ES-I3 (cell line): ENCODE results near the gene ISG20.
A peak's percentile ranks its signal among the peaks of the same experiment; 100 is the strongest.

Experiments used
- H3K36me3 ChIP-seq: 2 replicates; pipeline ENCODE4 v1.6.1; 2013; ENCODE audit warnings: mild to moderate bottlenecking, low read length, control low read depth, moderate library complexity; ENCODE audit not compliant: insufficient read depth
- H3K4me1 ChIP-seq: 2 replicates; pipeline ENCODE4 v1.6.1; 2013; ENCODE audit warnings: mild to moderate bottlenecking, control low read depth, low read length; ENCODE audit not compliant: insufficient read depth
- H3K9ac ChIP-seq: 2 replicates; pipeline ENCODE4 v1.6.1; 2013; ENCODE audit warnings: low read depth, mild to moderate bottlenecking, low read length, moderate library complexity
- H3K9me3 ChIP-seq: 2 replicates; pipeline ENCODE4 v1.6.1; 2013; ENCODE audit warnings: mild to moderate bottlenecking, low read length, moderate library complexity; ENCODE audit not compliant: control insufficient read depth, insufficient read depth

Gene ISG20

DNA sequence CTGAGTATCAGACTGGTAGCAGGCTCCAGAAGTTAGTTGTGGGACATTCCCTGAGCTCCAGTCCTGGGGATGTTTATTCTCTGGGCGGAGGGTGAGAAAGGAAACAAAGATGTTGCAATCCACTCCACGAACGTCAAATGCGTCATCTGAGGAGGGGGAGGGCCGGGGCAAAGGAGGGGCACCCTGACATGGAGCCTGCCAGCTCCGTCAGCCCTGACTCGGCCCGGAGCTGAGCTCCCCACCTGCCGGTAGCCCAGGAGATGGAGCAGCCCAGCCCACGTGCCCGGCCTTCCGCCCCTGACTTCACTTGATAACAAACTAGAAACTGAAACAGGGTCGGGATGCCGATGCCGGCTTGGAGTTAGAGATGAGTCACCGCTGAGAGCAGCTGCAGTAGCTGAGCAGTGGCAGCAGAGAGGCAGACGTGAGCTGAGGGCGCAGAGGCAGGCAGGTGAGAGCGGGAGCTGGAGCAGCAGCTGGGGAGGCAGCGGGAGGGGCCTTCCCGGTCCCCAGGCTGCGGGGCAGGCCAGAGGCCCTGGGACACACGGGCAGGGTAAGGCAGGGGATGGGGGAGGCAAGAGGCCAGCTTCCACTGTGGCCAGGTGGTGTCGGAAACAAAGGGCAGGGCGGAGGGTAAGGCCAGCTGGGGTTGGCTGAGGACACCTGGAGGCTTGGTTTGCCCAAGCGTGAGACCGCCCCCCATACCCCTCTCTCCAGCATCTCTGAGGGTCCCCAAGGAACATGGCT, at the start of gene ISG20:
Gene ISG20, plus strand, starts transcription at position 391 of the 747 bp plus-strand sequence. Its CDS starts 351 bp downstream, at position 742.
- peaks cover 45% of the 10 kb centered on the region for H3K4me1 ChIP-seq
- no peaks in the 10 kb centered on the region for H3K36me3 ChIP-seq
- H3K9me3 ChIP-seq, result no peaks in the 10 kb centered on the region
- H3K9ac ChIP-seq, result peak within 1 kb of the TSS; percentile 36

DNA sequence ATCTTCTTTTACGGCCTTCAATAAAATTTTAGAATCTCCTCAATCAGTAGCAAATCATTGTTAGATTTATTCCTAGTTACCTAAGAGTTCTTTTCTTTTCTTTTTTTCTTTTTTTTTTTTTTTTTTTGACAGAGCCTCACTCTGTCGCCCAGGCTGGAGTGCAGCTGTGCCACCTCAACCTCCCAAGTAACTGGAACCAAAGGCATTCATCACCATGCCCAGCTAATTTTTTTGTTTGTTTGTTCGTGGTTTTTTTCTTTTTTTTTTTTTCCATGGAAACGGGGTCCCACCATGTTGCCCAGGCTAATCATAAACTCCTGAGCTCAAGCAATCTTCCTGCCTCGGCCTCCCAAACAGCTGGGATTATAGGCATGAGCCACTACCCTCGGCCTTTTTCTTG, 48.1 kb upstream of the ISG20 start:
- Histone ChIP-seq H3K4me1 (no peaks in the 10 kb centered on the region), H3K36me3 (no peaks in the 10 kb centered on the region), H3K9ac (no peak overlapping the region), H3K9me3 (no peaks in the 10 kb centered on the region)

DNA sequence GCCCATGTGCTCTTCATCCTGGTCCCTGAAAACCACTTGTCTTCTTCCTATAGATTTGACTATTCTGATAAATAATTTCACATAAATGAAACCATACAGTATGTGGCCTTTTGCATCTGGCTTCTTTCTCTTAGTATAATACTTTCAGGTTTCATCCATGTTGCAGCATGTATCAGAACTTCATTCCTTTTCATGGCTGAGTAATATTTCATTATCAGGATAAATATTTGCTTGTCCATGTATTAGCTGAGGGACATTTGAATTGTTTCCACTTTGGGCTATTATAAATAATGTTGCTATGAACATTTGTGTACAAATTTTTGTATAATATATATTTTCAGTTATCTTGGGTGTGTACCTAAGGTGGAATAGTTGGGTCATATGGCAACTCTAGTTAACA, 47.4 kb upstream of the ISG20 start:
- H3K9me3 ChIP-seq, result no peaks in the 10 kb centered on the region
- H3K4me1 ChIP-seq, result no peaks in the 10 kb centered on the region
- H3K36me3 ChIP-seq, result no peaks in the 10 kb centered on the region
- H3K9ac ChIP-seq, result no peak overlapping the region

DNA sequence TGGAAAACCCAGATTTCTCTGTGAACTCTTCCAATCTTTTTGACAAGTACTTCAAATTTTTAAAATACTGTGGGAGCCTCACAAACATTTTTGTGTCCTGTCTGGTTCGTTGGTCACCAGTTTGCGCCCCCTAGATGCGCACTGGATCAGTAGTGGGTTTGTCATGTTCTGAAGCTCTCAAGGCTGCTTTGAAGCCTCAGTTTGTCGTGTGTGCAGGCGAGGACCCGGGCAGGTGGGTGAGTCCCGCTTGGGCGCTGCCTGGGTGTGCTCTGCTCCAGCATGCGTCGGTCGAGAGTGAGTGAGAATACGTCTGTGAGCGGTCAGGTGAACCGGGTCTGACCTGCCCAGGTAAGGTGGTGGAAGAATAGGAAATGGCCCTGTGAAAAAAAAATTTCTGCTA, 34.9 kb upstream of the ISG20 start:
- Histone ChIP-seq H3K4me1 (peaks cover 25% of the 10 kb centered on the region), H3K9me3 (no peaks in the 10 kb centered on the region), H3K9ac (peak overlapping the region; percentile 36; the same call in 1 of the 2 replicates), H3K36me3 (no peaks in the 10 kb centered on the region)

DNA sequence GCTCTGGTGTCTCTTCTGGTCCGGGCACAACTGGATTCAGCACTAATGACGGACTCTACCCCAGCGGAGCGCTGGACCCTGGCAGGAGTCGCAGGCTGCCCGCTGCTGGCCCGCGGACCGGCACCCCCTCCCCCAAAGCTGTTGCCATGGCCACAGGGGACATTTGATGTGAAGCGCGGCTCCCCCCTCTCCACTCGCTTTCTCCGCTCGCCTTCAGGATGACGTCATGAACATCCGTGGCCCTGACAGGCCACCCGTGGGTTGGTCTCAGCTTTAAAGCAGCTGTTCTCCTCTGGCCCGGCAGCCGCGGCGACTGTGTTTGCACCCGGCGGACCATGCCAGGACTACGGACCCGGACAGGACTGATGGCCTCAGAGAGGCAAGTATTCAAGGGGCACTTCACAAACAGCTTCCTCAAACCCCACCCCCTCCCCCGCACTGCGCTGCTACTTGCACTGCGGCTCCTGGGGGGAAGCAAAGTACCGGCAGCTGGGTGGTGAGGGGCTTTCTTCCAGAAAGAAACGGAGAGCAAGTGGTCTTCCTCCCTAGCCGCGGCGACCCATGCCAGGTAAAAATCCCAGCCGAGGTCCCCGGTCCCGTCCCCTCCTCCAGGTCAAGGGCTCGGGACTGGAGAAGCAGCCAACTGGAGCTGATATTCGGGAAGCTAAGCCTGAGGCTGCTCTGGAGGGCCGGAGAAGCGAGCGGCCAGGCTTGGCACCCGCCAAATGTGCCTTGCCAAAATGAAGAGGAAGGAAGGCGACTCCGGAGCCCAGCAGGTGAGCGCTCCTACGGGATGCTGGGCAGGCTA, 34.2 kb upstream of the ISG20 start:
- peaks cover 30% of the 10 kb centered on the region for H3K4me1 ChIP-seq
- peak overlapping the region; percentile 36; the same call in 1 of the 2 replicates for H3K9ac ChIP-seq

DNA sequence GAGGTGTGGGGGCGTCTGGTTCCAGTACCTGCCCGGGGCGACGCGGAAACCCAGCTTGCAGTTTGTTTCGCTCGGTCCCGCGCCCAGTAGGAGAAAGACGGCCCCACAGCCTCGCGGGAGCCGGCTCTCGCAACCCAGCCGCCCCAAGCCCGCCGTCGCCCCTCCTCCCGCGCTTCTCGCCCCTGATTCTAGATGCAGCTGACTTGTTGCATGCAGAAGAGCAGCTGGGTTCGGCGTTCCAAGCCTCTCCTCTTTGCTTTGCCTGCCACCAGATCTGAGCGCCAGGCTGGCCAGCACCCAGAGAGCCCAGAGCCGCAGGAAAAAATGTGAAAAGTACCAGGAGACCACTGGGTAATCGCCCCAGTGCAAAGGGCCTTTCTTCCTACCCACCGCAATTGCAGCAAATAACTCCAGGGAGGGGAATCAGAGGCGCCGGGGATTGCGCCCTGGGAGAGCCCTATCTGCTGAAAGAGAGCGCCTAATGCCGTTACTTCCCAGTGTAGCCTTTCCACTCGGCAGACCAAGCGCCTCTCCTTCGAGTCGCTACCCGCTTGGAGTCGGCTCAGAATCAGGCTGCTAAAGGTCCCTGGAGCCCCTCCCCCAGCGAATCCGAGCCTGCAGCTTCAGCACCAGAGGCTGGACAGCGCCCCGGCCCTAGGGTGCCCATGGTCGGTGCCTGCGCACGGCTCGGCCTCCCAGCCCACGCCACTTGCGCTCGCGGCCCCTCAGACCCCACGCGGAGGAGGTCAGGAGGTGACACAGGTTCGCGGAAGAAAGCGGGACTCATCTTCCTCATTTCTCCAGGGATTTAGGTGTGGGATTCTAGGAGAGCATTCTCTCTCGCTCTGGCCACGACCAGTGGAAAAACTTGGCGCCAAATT, 33.4 kb upstream of the ISG20 start:
- Histone ChIP-seq H3K36me3 (no peaks in the 10 kb centered on the region), H3K9me3 (no peaks in the 10 kb centered on the region), H3K4me1 (peaks cover 39% of the 10 kb centered on the region), H3K9ac (peak overlapping the region; percentile 36; the same call in 1 of the 2 replicates)

More for the DNA sequence above, 34.2 kb upstream of the ISG20 start:
- Histone ChIP-seq H3K9me3 (no peaks in the 10 kb centered on the region), H3K36me3 (no peaks in the 10 kb centered on the region)

DNA sequence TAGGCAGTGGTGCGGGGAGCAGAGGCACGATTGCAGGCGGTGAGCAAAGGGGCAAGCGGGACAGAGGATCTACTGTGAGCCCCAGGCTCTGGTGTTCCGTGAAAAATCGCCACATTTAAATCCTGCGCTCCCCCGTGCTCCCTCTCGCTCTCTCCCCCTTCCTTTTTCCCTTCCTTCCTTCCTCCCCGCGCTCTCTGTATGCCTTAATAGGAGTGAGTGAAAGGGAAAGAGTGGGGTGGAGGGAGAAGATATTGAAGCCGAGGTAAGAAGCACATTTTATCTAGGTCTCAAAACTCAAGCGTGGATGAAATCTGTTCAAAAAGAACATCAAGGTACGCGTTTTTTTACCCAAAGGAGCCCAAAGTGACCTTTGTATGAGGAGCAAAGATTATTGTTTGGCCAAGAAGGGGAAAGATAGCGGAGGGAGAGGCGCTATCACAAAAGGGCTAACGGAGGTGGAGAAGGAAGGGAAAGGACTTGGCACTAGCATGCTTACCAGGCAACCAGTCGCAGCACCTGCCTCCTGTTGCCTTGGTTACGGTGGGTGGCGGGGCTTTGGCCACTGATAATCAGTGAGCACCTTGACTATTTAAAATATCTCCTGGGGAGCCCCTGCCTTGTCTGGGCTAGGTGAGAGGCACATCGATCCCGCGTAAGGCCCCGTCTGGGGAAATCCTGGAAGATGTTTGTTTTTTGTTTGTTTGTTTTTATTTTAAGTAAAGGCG, 32.6 kb upstream of the ISG20 start:
- peak overlapping the region; percentile 34; the same call in 1 of the 2 replicates for H3K9ac ChIP-seq
- H3K9me3 ChIP-seq, result no peaks in the 10 kb centered on the region
- H3K36me3 ChIP-seq, result no peaks in the 10 kb centered on the region
- peaks cover 47% of the 10 kb centered on the region for H3K4me1 ChIP-seq

DNA sequence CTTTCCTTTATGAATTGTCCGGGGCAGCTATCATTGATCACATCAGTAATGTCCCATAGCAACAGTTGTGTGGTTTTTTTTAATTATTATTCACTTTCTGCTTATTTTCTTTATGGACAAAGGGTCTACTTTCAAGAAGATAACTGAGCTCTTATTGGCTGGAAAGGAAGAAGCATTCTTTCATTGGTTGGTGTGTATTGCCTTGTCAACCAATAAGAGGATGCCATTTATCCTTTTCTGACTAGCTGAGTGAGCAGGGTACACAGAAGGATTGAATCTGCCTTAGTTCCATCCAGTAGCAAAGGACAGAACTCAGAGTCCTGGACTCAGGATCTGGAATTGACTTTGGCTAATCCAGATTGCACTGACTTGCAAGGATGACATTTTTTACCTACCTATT, 30.9 kb upstream of the ISG20 start:
- Histone ChIP-seq H3K4me1 (peaks cover 58% of the 10 kb centered on the region), H3K9me3 (no peaks in the 10 kb centered on the region), H3K9ac (no peak overlapping the region), H3K36me3 (no peaks in the 10 kb centered on the region)

DNA sequence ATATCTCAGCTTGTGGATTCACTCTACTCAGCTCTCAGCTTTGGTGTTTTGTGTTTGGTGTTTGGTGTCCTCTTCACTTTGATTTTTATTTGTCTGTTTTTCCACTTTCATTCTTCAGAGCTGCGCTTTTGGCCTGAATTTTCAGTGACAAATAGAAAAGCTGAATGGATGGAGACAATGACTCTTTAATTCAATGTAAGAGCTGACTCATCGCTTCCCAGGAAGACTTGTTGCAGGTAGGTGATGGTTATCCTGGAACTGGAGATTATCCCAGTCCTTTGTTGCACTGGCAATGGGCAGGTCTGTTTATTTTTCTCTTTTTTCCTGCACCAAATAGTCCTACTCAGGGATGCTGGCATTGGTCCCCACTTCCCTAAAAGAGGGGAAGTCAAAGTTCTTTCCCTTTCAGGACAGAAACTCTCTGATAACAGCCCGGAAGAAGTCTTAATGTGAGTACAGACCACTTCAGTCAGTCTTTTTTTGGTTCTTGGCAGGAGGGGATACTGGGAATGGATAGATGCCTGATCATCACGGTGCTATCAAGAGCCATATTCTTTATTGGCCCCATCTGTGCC, 30.1 kb upstream of the ISG20 start:
- no peak overlapping the region for H3K9ac ChIP-seq
- H3K36me3 ChIP-seq, result no peaks in the 10 kb centered on the region
- no peaks in the 10 kb centered on the region for H3K9me3 ChIP-seq
- H3K4me1 ChIP-seq, result peaks cover 62% of the 10 kb centered on the region

DNA sequence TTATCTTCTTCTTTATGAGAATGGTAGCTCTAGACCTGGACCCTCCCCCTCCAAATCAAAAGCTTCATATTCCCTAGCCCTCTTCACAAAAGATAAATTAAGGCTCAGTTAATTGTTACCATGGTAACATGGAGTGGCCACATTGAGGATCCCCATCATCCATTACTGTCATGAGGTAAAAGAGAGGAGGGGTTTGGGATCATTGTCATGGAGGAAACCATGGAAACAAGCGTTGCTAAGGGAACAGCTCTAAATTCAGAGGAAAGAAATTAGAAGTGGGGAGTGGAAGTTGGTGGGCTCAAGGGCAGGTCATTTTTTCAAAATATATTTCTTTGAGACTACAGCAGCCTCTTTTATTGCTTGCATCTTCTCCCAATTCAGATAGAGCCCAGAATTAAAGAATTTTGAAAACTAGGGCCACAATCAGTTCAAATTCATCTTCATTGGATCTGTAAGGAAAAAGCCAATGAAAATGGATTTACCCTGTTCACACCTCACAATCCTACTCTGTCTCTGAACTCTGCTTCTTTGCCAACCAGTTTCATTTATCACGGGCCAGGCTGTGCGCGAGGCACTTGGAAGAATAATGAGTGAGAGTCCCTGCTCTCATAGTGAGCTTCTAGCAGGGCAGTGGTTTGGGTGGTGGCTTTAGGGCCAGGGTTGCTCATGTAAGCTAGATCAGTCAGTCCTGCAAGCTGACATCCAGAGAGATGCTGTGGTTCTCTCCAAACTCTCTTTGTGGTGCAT, 29.3 kb upstream of the ISG20 start:
- Histone ChIP-seq H3K9ac (no peak overlapping the region), H3K4me1 (peaks cover 64% of the 10 kb centered on the region), H3K36me3 (no peaks in the 10 kb centered on the region), H3K9me3 (no peaks in the 10 kb centered on the region)

DNA sequence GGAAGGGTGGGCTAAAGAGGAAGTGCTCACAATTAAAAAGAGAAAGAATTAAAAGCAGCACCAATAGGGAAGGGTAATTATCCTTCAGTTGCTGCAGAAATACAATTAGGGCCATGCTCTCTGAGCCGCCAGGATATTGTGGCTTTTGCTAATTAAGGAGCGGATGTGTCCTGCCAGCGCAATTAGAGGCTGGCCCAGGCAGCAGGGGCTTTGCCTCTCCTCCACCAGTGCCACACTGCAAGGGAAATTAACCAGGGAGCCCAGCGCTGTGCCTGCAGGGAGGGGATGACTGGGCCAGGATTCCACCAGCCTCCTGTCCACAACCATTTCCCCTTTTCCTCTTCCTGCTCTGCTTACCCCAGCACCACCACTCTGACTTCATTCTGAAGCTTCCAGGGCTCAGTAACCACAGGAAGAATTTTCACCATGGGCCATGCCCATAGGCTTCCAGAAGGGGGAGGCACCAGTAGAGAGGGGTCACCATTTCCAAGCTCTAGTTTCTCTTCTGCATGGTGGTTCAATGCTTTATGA, 28.1 kb upstream of the ISG20 start:
- Histone ChIP-seq H3K4me1 (peaks cover 70% of the 10 kb centered on the region), H3K9me3 (no peaks in the 10 kb centered on the region), H3K36me3 (no peaks in the 10 kb centered on the region), H3K9ac (no peak overlapping the region)

DNA sequence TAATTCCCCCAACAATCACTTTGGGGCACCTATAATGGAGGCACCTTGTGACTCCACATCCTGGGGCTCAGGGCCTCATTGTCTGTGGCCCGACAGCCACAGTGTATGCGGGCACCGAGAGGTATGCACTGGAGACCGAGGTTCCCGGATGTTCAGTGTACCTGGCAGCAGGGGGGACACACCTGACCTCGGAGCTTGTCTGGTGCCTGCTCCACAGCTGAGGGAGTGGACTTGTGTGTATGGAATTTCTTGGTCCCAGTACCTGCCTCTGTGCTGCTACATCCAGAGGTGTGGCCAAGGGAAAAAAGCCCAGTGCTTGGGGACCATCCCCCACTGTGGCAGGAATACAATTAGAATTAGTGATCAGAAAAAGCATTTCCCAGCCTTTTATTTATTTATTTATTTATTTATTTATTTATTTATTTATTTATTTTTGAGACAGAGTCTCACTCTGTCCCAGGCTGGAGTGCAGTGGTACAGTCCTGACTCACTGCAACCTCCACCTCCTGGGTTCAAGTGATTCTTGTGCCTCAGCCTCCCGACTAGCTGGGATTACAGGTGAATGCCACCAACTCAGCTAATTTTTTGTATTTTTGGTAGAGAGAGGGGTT, 26.5 kb upstream of the ISG20 start:
- no peak overlapping the region for H3K9ac ChIP-seq
- H3K36me3 ChIP-seq, result no peaks in the 10 kb centered on the region
- H3K9me3 ChIP-seq, result no peaks in the 10 kb centered on the region
- peaks cover 61% of the 10 kb centered on the region for H3K4me1 ChIP-seq
